NCI-H2196 (cell line): ENCODE measurements around the gene DLK1.

Source experiments
- DNase-seq: peaks from one replicate; lab custom pipeline; 2025; ENCODE audit not compliant: unreplicated experiment; lab: John Stamatoyannopoulos, UW

DLK1 gene

DNA sequence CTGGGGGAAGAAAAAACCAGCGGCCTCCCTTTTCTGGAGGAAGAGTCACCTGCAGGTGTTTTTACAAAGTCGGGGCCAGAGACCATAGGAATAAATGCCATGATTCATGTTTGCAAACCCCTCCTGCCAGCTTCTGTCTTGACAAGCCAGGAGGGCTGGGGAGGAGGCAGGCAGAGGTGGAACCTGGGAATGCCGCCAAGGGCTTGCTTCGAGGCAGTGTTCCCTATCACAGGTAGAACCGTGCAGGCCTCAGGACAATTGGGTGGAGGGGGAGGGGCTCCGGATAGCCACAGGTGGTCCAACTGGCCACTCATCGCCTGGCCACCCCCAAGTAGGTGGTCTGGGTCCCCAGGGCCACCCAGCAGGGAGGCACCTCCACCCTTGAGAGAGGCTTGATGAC lies 14.2 kb upstream of the DLK1 start:
- peak; percentile 44 for DNase-seq

GRCh38 chr14:100713705-100714104 lies 13.0 kb upstream of the DLK1 start:
- DNase-seq = no peak

GRCh38 chr14:100714258-100714892 lies 12.3 kb upstream of the DLK1 start:
- peak; percentile 25 for DNase-seq

GRCh38 chr14:100715332-100715731 lies 11.4 kb upstream of the DLK1 start:
- DNase-seq = no peak

DNA sequence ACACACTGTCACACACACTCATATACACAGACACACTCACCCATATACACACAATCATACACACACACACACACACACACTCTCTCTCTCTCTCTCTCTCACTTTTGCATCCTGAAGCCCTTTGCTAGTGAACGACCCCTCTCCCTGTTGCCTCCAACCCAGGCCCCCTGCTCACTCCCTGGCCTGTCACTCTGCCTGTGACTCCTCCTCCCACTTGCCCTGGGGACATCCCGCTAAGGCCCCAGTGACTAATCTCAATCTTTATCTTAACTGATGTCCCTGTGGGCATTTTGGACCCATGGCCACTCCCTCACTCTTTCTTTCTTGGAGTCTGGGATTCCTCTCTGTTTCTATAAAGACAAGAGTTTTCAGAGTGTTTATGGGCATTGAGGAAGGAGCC lies 10.9 kb upstream of the DLK1 start:
- no peak for DNase-seq

GRCh38 chr14:100717386-100717785 lies 9.3 kb upstream of the DLK1 start:
- DNase-seq = no peak

DNA sequence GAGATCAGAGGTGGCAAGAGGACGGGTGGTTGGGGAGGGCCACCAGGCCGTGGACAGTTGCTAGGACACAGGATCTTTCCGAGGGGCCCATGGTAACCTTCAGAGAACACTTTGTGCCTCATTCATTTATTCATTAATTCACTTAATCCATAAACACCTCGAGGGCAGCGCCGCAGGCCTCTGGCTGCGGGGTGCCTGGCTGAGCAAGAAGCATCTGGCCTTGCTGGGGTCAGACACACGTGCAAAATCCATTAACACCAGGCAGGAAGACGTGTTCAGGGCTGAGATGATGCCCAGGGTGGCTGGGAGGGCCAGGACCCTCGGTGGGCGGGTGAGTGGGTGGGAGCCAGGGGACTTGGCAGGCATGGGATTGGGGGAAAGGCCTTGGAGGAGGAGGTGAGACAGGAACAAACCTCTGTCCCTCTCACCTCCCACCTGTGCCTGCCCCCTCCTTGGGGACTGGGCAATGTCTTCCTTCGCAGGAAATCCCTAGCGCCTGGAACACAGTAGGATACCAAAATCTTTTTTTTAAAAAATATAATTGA lies 6.6 kb upstream of the DLK1 start:
- DNase-seq = no peak

- no peak for DNase-seq
Measured at GRCh38 chr14:100721568-100721967, 5.1 kb upstream of the DLK1 start.

DNA sequence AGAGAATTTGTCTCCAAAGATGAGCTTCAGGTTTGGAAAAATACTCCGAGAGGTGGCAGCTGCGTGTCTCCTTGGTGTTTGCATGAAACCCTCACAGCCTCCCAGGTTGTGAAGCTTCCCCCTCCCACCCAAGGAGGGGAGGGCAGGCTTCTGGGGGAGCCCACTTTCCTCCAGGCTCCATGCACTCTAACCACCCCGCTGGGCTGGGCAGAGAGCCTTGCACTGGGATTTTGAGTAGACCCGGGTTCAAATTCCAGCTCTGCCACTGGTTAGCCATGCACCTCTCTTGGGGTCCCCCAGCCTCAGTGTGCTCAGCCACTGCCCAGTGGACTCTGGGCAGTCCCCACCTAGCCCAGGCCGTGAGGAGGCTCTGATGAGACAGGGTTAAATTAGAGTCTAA lies 4.3 kb upstream of the DLK1 start:
- DNase-seq = no peak

DNA sequence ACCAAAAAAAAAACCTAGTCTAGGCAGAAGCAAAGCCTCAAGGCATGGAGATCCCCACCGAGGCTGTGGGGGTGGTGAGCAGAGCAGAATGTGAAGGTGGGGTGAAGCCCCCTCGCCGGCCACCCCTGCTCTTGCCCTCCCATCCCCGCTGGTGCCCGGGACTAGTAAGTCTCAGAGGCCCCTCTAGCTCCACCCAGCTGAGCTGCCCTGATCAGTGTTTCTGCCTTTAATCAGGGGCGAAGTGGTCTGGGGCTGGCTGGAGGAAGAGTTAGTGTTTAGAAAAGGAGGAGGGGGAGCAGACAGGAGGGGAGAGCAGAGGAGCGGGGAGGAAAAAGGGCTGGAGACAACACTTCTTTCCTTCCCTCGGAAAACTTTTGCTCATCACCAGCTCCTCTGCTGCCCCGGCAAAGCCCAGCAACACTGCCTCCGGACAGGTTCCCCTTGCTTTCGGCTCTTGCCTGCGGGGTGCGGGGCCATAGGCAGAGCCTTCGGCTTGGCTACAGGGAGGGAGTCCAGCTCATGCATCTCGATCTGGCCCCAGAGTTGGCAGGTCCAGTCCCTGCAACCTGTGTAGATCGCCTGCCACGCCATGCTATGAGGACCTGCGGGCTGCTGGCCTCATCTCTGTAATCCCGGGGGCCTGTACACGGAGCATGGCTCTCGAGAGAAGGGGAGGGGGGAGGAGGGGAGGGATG lies 3.4 kb upstream of the DLK1 start:
- no peak for DNase-seq

DNA sequence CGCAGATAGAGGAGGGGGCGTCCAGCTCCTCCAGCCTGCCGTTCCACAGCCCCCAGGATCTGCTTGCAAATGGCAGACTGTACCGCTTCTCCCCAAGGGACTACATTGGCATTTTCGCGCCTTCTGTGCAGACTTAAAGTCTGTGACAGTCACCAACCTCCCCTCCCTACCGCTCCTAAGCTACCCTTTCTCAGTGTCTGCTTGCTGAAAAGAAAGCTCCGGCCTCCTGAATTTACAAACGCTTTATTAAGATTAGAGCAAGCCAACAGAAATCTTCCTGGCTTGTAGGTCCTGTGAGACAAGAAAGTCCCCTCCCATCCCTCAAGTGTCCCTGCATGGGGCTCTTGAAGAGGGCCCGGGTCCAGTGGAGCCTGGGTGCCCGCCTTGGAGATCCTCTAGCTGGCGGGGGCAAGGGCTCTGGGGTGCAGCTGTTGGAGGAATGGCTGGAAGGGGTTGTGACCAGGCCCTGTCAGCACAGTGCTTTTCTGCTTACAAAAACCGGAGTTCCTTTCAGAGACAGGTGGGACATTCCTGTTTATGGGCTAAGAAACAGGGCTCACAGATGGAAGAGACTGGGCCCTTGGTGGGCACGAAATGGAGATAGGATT lies 2.8 kb upstream of the DLK1 start:
- DNase-seq = no peak

GRCh38 chr14:100724536-100724935 lies 2.2 kb upstream of the DLK1 start:
- DNase-seq = no peak

- no peak for DNase-seq
Measured at GRCh38 chr14:100725587-100726387, 905 bp upstream of the DLK1 start.

DNA sequence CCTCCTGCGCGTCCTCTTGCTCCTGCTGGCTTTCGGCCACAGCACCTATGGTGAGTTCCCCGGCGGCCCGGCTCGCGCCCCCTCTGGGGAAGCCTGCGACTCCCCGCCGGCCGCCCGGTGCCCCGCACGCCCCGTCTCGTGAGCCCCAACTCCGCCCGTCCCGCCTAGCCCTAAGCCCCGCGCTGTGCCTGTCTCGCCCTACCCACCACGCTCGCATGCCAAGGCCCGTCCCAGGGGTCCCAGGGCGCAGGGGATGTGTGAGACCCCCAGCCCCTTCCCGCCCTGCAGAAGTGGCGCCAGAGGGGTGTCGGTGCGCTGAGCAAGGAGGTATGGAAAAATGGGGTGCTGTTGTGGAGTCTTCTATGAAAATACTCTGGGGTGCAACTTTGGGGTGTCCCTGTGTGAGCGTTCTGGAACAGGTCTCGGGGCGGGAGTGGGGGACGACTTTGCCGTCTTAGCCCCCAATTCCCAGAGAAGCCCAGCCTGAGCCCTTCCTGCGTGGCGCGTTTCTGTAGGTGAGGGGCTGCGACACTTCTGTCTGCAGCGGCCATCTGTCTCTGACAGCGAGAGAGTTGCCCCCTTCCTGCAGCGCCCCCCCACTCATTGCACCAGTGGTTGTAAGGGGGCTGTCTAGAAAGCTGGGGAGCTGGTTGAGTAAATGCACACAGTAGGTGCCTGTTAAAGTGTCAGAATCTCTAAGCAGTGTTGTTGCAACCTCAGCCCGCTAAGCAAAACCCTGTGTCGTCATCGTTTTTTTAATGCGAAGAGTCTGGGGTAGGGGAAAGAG lies 587 bp downstream of the DLK1 start:
- no peak for DNase-seq

GRCh38 chr14:100727873-100728240 lies 1.2 kb downstream of the DLK1 start:
- DNase-seq = no peak

DNA sequence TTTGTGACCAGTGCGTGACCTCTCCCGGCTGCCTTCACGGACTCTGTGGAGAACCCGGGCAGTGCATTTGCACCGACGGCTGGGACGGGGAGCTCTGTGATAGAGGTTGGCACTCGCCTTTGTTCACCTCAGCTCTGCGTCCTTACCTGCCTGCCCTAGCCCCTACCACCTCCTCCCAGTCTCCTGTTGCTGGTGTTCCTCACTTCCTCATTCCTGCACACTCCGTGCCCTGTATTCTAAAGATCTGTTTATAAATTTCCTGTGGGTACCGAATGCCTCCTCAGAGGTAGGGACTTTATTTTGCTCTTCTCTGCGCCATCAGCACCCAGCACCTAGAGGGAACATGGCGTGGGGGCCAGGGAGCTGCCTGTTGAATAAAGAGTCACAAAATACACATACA lies 2.3 kb downstream of the DLK1 start:
- no peak for DNase-seq

GRCh38 chr14:100729982-100730381 lies 3.3 kb downstream of the DLK1 start:
- no peak for DNase-seq

- no peak for DNase-seq
Measured at GRCh38 chr14:100730581-100730980, 3.9 kb downstream of the DLK1 start.

DNA sequence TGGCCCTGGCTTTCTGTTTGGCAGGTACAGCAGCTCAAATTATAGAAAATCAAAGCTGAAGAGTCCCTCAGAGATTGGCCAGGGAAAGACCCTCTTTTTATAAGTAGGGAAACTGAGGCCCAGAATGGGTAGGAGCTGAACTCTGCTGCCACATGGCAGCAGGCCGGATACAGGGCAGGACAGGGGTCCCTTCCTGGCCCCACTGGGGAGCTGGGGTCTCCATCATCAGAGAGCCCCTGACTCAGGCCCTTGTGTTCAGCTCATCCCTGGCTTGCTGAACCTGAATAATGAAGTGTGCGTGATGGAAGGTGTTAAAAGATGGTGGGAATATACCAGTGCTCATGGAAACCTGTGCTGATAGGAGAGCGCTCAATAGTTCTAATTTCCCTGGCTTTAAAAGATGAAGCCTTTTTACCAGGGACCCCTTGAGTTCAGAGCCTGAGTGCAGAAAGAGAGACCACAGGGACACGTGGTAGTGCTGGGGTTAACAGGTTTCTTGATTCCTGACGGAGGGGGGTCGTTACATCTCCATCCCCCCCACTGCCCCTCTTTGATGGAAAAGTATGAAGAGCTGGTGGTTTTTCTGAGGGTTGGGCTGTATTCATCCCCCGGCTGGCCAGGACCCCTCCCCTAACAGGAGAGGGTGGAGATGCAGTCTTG lies 4.4 kb downstream of the DLK1 start:
- no peak for DNase-seq
